Measurements from ENCODE around the gene C13orf42.

The C13orf42 gene

DNA sequence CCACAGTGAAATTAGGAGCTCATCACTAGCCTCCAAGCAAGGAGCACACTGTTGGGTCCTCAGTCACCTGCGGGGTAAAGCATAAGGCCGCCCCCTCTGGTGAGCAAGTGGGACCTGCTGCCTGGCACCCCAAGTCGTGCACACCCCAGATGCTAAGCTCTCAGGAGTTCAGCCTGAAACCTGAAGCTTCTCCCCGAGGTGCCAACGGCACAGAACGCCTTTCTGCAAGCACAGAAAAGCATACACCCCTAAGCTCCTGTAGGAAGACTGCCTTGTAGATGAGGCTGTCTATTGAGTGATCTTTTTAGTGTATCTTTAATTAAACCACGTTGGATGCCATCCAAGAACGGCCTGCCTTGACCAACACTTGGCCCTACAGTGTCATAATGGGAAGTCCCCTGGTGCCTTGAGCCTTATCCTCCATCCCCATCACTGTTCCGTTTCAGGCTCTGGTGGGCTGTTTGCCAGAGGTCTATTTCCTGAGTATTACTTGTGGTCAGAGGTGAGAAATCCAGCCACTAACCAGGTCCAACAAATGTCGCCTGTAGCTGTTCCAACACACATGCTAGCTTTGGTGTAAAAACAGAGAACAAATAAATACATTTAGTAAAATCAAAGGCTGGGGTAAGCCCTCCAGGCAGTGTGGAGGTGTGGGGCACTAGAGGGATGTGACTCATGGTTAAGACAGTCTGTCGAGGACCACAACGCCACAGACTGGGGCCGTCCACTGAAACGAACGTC, 44.8 kb downstream of the C13orf42 start:
- Histone ChIP-seq H3K79me2 (ENCODE audit: insufficient read depth, low read length) (no peaks in the 10 kb centered on the region), H3K4me2 (ENCODE audit: low read depth, low read length, poor library complexity, severe bottlenecking) (peak overlapping the region; percentile 74), H3F3A (ENCODE audit: low read depth) (0 out of 2 replicates have a peak, but pooled peaks cover 4% of the 10 kb centered on the region), H3K4me1 (ENCODE audit: insufficient read depth, low read length, poor library complexity, severe bottlenecking) (peaks cover 42% of the 10 kb centered on the region), H3K36me3 (ENCODE audit: insufficient read depth, low read length) (no peaks in the 10 kb centered on the region), H4K20me1 (ENCODE audit: insufficient read depth, low read length, poor library complexity, severe bottlenecking) (no peaks in the 10 kb centered on the region), H3K9me3 (ENCODE audit: insufficient read depth, low read depth, low read length) (no peaks in the 10 kb centered on the region), H3K9me2 (replicated peaks; ENCODE audit: low read depth, low read length) (no peaks in the 10 kb centered on the region), H3K4me3 (ENCODE audit: low read length, poor library complexity, severe bottlenecking) (peak overlapping the region; percentile 50), H3K9ac (ENCODE audit: low read depth, low read length, poor library complexity, severe bottlenecking) (peak overlapping the region; percentile 36), H2AFZ (ENCODE audit: low read length) (peak overlapping the region; percentile 35), H3K27me3 (ENCODE audit: insufficient read depth, low read length, poor library complexity, severe bottlenecking) (no peaks in the 10 kb centered on the region)
- no peak for TF ChIP-seq EZH2phosphoT487 (IDR thresholded peaks at IDR 0.05; ENCODE audit: borderline replicate concordance)
- TF ChIP-seq, protein P1, sequence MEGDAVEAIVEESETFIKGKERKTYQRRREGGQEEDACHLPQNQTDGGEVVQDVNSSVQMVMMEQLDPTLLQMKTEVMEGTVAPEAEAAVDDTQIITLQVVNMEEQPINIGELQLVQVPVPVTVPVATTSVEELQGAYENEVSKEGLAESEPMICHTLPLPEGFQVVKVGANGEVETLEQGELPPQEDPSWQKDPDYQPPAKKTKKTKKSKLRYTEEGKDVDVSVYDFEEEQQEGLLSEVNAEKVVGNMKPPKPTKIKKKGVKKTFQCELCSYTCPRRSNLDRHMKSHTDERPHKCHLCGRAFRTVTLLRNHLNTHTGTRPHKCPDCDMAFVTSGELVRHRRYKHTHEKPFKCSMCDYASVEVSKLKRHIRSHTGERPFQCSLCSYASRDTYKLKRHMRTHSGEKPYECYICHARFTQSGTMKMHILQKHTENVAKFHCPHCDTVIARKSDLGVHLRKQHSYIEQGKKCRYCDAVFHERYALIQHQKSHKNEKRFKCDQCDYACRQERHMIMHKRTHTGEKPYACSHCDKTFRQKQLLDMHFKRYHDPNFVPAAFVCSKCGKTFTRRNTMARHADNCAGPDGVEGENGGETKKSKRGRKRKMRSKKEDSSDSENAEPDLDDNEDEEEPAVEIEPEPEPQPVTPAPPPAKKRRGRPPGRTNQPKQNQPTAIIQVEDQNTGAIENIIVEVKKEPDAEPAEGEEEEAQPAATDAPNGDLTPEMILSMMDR (conservative IDR thresholded peaks at IDR 0.05; ENCODE audit: low read length) = peak; percentile 47

DNA sequence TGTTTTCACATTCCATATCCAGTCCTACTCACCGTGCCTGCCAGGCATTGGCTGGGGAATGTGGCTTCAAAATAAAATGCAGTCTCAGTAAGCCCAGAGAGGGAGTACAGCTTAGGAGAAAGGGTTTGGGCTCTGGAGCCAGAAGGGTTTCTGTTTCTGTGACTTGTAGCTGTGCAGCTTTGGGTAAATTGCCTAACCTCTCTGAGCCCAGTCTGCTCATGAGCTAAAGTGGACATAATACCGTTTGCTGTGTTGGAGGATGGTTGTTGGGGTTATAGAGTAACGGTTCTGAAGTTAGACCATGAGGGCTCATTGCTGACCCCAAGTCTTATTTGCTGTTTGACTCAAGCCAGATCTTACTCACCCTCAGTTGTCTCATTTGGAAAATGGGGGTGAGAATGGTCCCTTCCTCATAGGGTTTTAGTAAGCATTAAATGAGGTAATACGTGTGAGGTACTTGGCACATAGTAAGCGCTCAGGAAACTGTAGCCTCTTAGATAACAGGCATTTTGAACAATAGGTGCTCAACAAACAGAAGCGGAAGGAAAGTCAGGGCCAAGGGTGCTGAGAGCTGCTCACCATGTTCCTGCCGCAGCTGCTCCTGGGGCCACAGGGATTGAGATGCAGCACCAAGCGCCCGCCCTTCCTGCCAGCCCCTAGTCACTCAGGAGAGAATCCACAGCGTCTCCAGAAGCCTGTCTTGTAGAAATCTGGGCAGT, 45.5 kb downstream of the C13orf42 start:
- H3K9me3 ChIP-seq (ENCODE audit: insufficient read depth, low read depth, low read length) = no peaks in the 10 kb centered on the region
- H3K4me2 ChIP-seq (ENCODE audit: low read depth, low read length, poor library complexity, severe bottlenecking) = peak overlapping the region; percentile 74
- H3K4me3 ChIP-seq (ENCODE audit: low read length, poor library complexity, severe bottlenecking) = peak overlapping the region; percentile 50
- H3K9ac ChIP-seq (ENCODE audit: low read depth, low read length, poor library complexity, severe bottlenecking) = peak overlapping the region; percentile 36
- no peaks in the 10 kb centered on the region for H3K36me3 ChIP-seq (ENCODE audit: insufficient read depth, low read length)
- H3K79me2 ChIP-seq (ENCODE audit: insufficient read depth, low read length) = no peaks in the 10 kb centered on the region
- no peaks in the 10 kb centered on the region for H4K20me1 ChIP-seq (ENCODE audit: insufficient read depth, low read length, poor library complexity, severe bottlenecking)
- H3F3A ChIP-seq (ENCODE audit: low read depth) = 0 out of 2 replicates have a peak, but pooled peaks cover 4% of the 10 kb centered on the region
- no peaks in the 10 kb centered on the region for H3K9me2 ChIP-seq (replicated peaks; ENCODE audit: low read depth, low read length)
- H3K27me3 ChIP-seq (ENCODE audit: insufficient read depth, low read length, poor library complexity, severe bottlenecking) = no peaks in the 10 kb centered on the region
- TF ChIP-seq, protein P1 (conservative IDR thresholded peaks at IDR 0.05; ENCODE audit: low read length) = no peak
- no peak for TF ChIP-seq EZH2phosphoT487 (IDR thresholded peaks at IDR 0.05; ENCODE audit: borderline replicate concordance)
- H2AFZ ChIP-seq (ENCODE audit: low read length) = 0 out of 2 replicates have a peak overlapping the region, but pooled peaks have one; percentile 35
- peaks cover 42% of the 10 kb centered on the region for H3K4me1 ChIP-seq (ENCODE audit: insufficient read depth, low read length, poor library complexity, severe bottlenecking)

DNA sequence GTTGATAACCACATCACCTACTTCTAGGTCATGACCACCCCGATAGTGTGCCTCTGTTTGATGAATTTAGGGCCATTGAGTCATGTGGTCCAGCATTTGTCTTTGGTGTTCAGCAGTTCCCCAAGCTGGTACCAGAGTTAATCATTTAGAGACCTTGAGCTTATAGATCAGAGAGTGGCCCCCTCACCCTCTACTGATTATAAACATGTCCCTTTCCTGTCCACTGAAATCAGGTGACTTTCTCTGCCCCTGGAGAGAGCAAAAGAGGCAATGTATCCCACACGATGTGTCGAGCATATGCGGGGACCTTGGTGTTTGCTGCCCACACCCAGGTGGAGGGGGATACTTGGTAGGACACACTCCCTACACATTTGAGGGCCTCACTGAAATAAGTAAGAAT, 46.3 kb downstream of the C13orf42 start:
- H3K27me3 ChIP-seq (ENCODE audit: insufficient read depth, low read length, poor library complexity, severe bottlenecking) = no peaks in the 10 kb centered on the region
- H3K4me2 ChIP-seq (ENCODE audit: low read depth, low read length, poor library complexity, severe bottlenecking) = no peak overlapping the region
- H3K79me2 ChIP-seq (ENCODE audit: insufficient read depth, low read length) = no peaks in the 10 kb centered on the region
- no peak overlapping the region for H3K9ac ChIP-seq (ENCODE audit: low read depth, low read length, poor library complexity, severe bottlenecking)
- H3K4me3 ChIP-seq (ENCODE audit: low read length, poor library complexity, severe bottlenecking) = no peak overlapping the region
- peaks cover 40% of the 10 kb centered on the region for H3K4me1 ChIP-seq (ENCODE audit: insufficient read depth, low read length, poor library complexity, severe bottlenecking)
- no peaks in the 10 kb centered on the region for H3K36me3 ChIP-seq (ENCODE audit: insufficient read depth, low read length)
- no peaks in the 10 kb centered on the region for H4K20me1 ChIP-seq (ENCODE audit: insufficient read depth, low read length, poor library complexity, severe bottlenecking)
- no peaks in the 10 kb centered on the region for H3K9me3 ChIP-seq (ENCODE audit: insufficient read depth, low read depth, low read length)
- TF ChIP-seq, protein P1 (conservative IDR thresholded peaks at IDR 0.05; ENCODE audit: low read length) = no peak
- no peak for TF ChIP-seq EZH2phosphoT487 (IDR thresholded peaks at IDR 0.05; ENCODE audit: borderline replicate concordance)
- no peaks in the 10 kb centered on the region for H3K9me2 ChIP-seq (replicated peaks; ENCODE audit: low read depth, low read length)
- no peak overlapping the region for H2AFZ ChIP-seq (ENCODE audit: low read length)
- 0 out of 2 replicates have a peak, but pooled peaks cover 4% of the 10 kb centered on the region for H3F3A ChIP-seq (ENCODE audit: low read depth)
